IMR-90 (cell line): ENCODE measurements around the gene BCAS1. TPM values are rescaled to one million over a fixed set of nuclear protein-coding genes. Genes with fewer than 3 reads are reported as not detected.

Experiments used
- ATAC-seq: fragments of 200-7000 bp; cut with Tn5 transposase; 2 replicates; pipeline ENCODE4 v1.9.1; 2020; ENCODE audit warnings: low read depth, mild to moderate bottlenecking, moderate library complexity
- BruUV-seq: library from RNA; stranded (reverse); fragments of 400-500 nt; replicated peaks from 2 replicates; lab custom pipeline; 2021; lab: Mats Ljungman, UMichigan
- CTCF ChIA-PET: fragments of 300-600 bp; formaldehyde crosslinking; extraction: SDS; loops from one replicate; lab custom pipeline; 2021; ENCODE audit warnings: antibody characterized with exemption; lab: Yijun Ruan, JAX
- POLR2A ChIA-PET: fragments of 300-600 bp; sonication (Branson Sonifier 250); formaldehyde crosslinking; loops from one replicate; lab custom pipeline; 2022; ENCODE audit warnings: antibody characterized with exemption; ENCODE audit not compliant: unreplicated experiment; lab: Charles Lee
- DNase-seq: peaks from one replicate; pipeline ENCODE4 v3.0.0; 2013
- H2AFZ ChIP-seq: replicated peaks from 2 replicates; pipeline ENCODE3; 2013; ENCODE audit warnings: low read length, mild to moderate bottlenecking; ENCODE audit not compliant: poor library complexity
- H2AK5ac ChIP-seq: 2 replicates; pipeline ENCODE4 v1.6.1; 2013; ENCODE audit warnings: low read depth, low read length, inconsistent platforms
- H2AK9ac ChIP-seq: replicated peaks from 2 replicates; pipeline ENCODE3; 2013; ENCODE audit warnings: mild to moderate bottlenecking, low read depth, low read length, moderate library complexity; ENCODE audit not compliant: poor library complexity
- H2BK120ac ChIP-seq: 2 replicates; pipeline ENCODE4 v1.6.1; 2013; ENCODE audit warnings: low read depth, low read length, inconsistent platforms
- H2BK15ac ChIP-seq: 3 replicates; pipeline ENCODE4 v1.6.1; 2013; ENCODE audit warnings: low read depth, low read length, inconsistent platforms
- H2BK20ac ChIP-seq: 2 replicates; pipeline ENCODE4 v1.6.1; 2013; ENCODE audit warnings: low read depth, mild to moderate bottlenecking, inconsistent platforms, low read length, moderate library complexity
- H2BK5ac ChIP-seq: 2 replicates; pipeline ENCODE4 v1.6.1; 2013; ENCODE audit warnings: mild to moderate bottlenecking, low read depth, low read length, inconsistent platforms; ENCODE audit not compliant: poor library complexity, severe bottlenecking
- H3K14ac ChIP-seq: replicated peaks from 2 replicates; pipeline ENCODE4 v1.6.1; 2013; ENCODE audit warnings: low read depth, low read length, inconsistent platforms
- H3K18ac ChIP-seq: 2 replicates; pipeline ENCODE4 v1.6.1; 2013; ENCODE audit warnings: low read depth, low read length, control low read depth
- H3K23ac ChIP-seq: 2 replicates; pipeline ENCODE4 v1.6.1; 2013; ENCODE audit warnings: low read depth, low read length, inconsistent platforms
- H3K27ac ChIP-seq: 2 replicates; pipeline ENCODE4 v1.5.1; 2013; ENCODE audit warnings: mild to moderate bottlenecking, control low read depth, low read length; ENCODE audit not compliant: insufficient read depth
- H3K27me3 ChIP-seq: 2 replicates; pipeline ENCODE4 v1.6.1; 2013; ENCODE audit warnings: low read length; ENCODE audit not compliant: control insufficient read depth, insufficient read depth
- H3K36me3 ChIP-seq: 2 replicates; pipeline ENCODE4 v1.6.1; 2013; ENCODE audit warnings: low read length, mixed read lengths; ENCODE audit not compliant: control insufficient read depth, insufficient read depth
- H3K4ac ChIP-seq: 2 replicates; pipeline ENCODE4 v1.6.1; 2013; ENCODE audit warnings: low read depth, low read length, inconsistent platforms
- H3K4me1 ChIP-seq: 2 replicates; pipeline ENCODE4 v1.6.1; 2013; ENCODE audit warnings: low read length, mixed read lengths; ENCODE audit not compliant: control insufficient read depth, insufficient read depth
- H3K4me2 ChIP-seq: 2 replicates; pipeline ENCODE4 v1.6.1; 2013; ENCODE audit warnings: low read depth, mild to moderate bottlenecking, control low read depth, low read length, moderate library complexity
- H3K4me3 ChIP-seq: 2 replicates; pipeline ENCODE4 v1.5.1; 2013; ENCODE audit warnings: low read depth, mild to moderate bottlenecking, control low read depth, low read length, moderate library complexity; ENCODE audit not compliant: insufficient read depth
- H3K56ac ChIP-seq: 2 replicates; pipeline ENCODE4 v1.6.1; 2013; ENCODE audit warnings: low read length, inconsistent platforms; ENCODE audit not compliant: insufficient read depth; ENCODE audit errors: extremely low read depth
- H3K79me1 ChIP-seq, 2 experiments: 2 replicates each; pipeline ENCODE4 v1.6.1; 2013; ENCODE audit warnings: low read length in 2 of 2, inconsistent platforms in 1 of 2, low read depth in 1 of 2
- H3K9ac ChIP-seq: 2 replicates; pipeline ENCODE4 v1.6.1; 2013; ENCODE audit warnings: low read depth, low read length, control low read depth
- H3K9me1 ChIP-seq: 2 replicates; pipeline ENCODE4 v1.6.1; 2013; ENCODE audit warnings: low read length, inconsistent platforms; ENCODE audit not compliant: insufficient read depth
- H3K9me3 ChIP-seq: 2 replicates; pipeline ENCODE4 v1.6.1; 2013; ENCODE audit warnings: low read length; ENCODE audit not compliant: control insufficient read depth, insufficient read depth
- H4K20me1 ChIP-seq: 2 replicates; pipeline ENCODE4 v1.6.1; 2013; ENCODE audit warnings: low read length, inconsistent platforms; ENCODE audit not compliant: insufficient read depth
- H4K5ac ChIP-seq: 2 replicates; pipeline ENCODE4 v1.6.1; 2013; ENCODE audit warnings: mild to moderate bottlenecking, low read depth, low read length, control low read depth
- H4K8ac ChIP-seq, 2 experiments: 2 replicates each; pipeline ENCODE4 v1.6.1; 2013; ENCODE audit warnings: low read depth in 2 of 2, low read length in 2 of 2, control low read depth in 1 of 2, inconsistent platforms in 1 of 2
- H4K91ac ChIP-seq: 2 replicates; pipeline ENCODE4 v1.6.1; 2013; ENCODE audit warnings: low read depth, low read length, inconsistent platforms; ENCODE audit not compliant: insufficient read depth
- CHD1 ChIP-seq: IDR thresholded peaks from 2 replicates; pipeline ENCODE4 v1.6.1; 2012; ENCODE audit warnings: low read depth, low read length, improper control_type of control experiment
- RCOR1 ChIP-seq: IDR thresholded peaks from 2 replicates; pipeline ENCODE4 v1.6.1; 2012; ENCODE audit warnings: mild to moderate bottlenecking, low read length, improper control_type of control experiment; ENCODE audit not compliant: insufficient replicate concordance
- WGBS, 2 experiments: methylation state at CpG; one replicate each; pipeline versions ENCODE4 v1.1.5 to v1.1.7; 2013; ENCODE audit warnings: missing lambda C conversion rate in 2 of 2; ENCODE audit not compliant: insufficient read length in 1 of 2; ENCODE audit errors: extremely low coverage in 2 of 2; 5-methylcytosine and 5-hydroxymethylcytosine counted together
- dilution Hi-C: fragments of 300-500 bp; cut with HindIII; formaldehyde crosslinking; loops from one replicate; pipeline ENCODE4 v1.14.3; 2018; ENCODE audit warnings: low sequenced_read_pairs; ENCODE audit not compliant: unreplicated experiment
- in situ Hi-C: fragments of 300-500 bp; cut with MboI; formaldehyde crosslinking; loops from 3 replicates; pipeline ENCODE4 v1.14.3; 2019; ENCODE audit warnings: low sequenced_read_pairs, inconsistent platforms, mixed read lengths
- intact Hi-C: fragments of 100-400 bp; cut with micrococcal nuclease; formaldehyde crosslinking; loops from 2 replicates; pipeline ENCODE4 v1.10.0; 2022
- polyA plus RNA-seq, 3 experiments: library from polyadenylated mRNA; depleted of rRNA; stranded (reverse); fragments of >200 nt; gene quantifications; 2 replicates each; pipeline ENCODE4 v1.2.3, GENCODE V29; 2012; ENCODE audit warnings: low replicate concordance in 1 of 3
- total RNA-seq: library from RNA; depleted of rRNA; stranded (reverse); fragments of >200 nt; gene quantifications from 2 replicates; pipeline ENCODE4 v1.2.3, GENCODE V29; 2012

Gene BCAS1
- total and polyA plus RNA-seq, 2 of the 4 experiments (the other 2 are of a cell fraction): under 0.01 TPM; not detected in 1

GRCh38 chr20:53937339-53937741 is 133.1 kb downstream of the BCAS1 start:
- no TSS peak for BruUV-seq
- no peaks in the 10 kb centered on the region for H3K27me3 ChIP-seq
- ChIA-PET POLR2A (no interaction called here), CTCF (interaction anchor here (0.6 kb wide), 1 partner anchor 163 kb away, joined by 3 read pairs; no protein-coding TSS in a partner anchor)
- H2BK20ac ChIP-seq: no peak overlapping the region
- no peaks in the 10 kb centered on the region for H4K20me1 ChIP-seq
- no peak overlapping the region for H3K27ac ChIP-seq
- TF ChIP-seq RCOR1 (peak; percentile 43), CHD1 (no peak)
- H2AK9ac ChIP-seq: no peak overlapping the region
- H3K4ac ChIP-seq: peak overlapping the region; percentile 11
- H3K9ac ChIP-seq: no peak overlapping the region
- 0 out of 2 replicates have a peak overlapping the region, but pooled peaks have one; percentile 17 for H3K23ac ChIP-seq
- H2AK5ac ChIP-seq: peak overlapping the region; percentile 92; the same call in 1 of the 2 replicates
- no peak overlapping the region for H4K8ac ChIP-seq
- H2AFZ ChIP-seq: no peak overlapping the region
- H3K9me3 ChIP-seq: no peaks in the 10 kb centered on the region
- no peak for ATAC-seq
- no peak overlapping the region for H3K4me2 ChIP-seq
- H3K4me3 ChIP-seq: no peak overlapping the region
- H3K56ac ChIP-seq: no peak overlapping the region
- no peak for DNase-seq
- dilution Hi-C loops: no loop called here
- no peak overlapping the region for H2BK5ac ChIP-seq
- in situ Hi-C loops: loop anchor here (25.0 kb wide), 2 partner anchors 775 to 1450 kb away; no protein-coding TSS in a partner anchor
- no peaks in the 10 kb centered on the region for H3K36me3 ChIP-seq
- H4K91ac ChIP-seq: peak overlapping the region; percentile 55; the same call in 1 of the 2 replicates
- H3K14ac ChIP-seq: peak overlapping the region; percentile 22
- peak overlapping the region; percentile 23; the same call in 1 of the 2 replicates for H4K5ac ChIP-seq
- intact Hi-C loops: no loop called here
- peaks cover 16% of the 10 kb centered on the region for H3K4me1 ChIP-seq
- H3K18ac ChIP-seq: peak overlapping the region; percentile 33; the same call in 1 of the 2 replicates
- 52% methylated on average over 2 of the region's 5 CpGs; no CpG with 5 or more reads in 1 of the 2 experiments for WGBS, 2 experiments
- H3K79me1 ChIP-seq: peaks cover 0 to 3% of the 10 kb centered on the region in 2 experiments; a peak in 1 of 4 replicates
- H3K9me1 ChIP-seq: peaks cover 12% of the 10 kb centered on the region
- H2BK15ac ChIP-seq: peak overlapping the region; percentile 59; the same call in 1 of the 3 replicates
- 0 out of 2 replicates have a peak overlapping the region, but pooled peaks have one; percentile 25 for H2BK120ac ChIP-seq
